Neural progenitor cell (in vitro differentiated cells): Measurements from ENCODE around the gene ZNF19.

ENCODE experiments used
- CTCF ChIP-seq: fragments of 200-600 bp; sonication (generic); IDR thresholded peaks from 2 replicates; pipeline ENCODE4 v1.5.1; 2017; ENCODE audit warnings: antibody characterized with exemption, mild to moderate bottlenecking
- EZH2 ChIP-seq: fragments of 200-600 bp; sonication (generic); IDR thresholded peaks from 2 replicates; pipeline ENCODE4 v1.6.1; 2017; ENCODE audit warnings: antibody characterized with exemption, mild to moderate bottlenecking, moderate library complexity

GRCh38 chr16:71425746-71426068, 63.4 kb downstream of the ZNF19 start:
- TF ChIP-seq CTCF = no peak
- TF ChIP-seq EZH2 = no peak
